ENCODE data around the gene SPOCK3.
"Not testable (repeated sequence)": the region's sequence is repeated elsewhere in the genome, so short reads cannot be mapped to it uniquely, and the experiment has no call there.

SPOCK3 gene

DNA sequence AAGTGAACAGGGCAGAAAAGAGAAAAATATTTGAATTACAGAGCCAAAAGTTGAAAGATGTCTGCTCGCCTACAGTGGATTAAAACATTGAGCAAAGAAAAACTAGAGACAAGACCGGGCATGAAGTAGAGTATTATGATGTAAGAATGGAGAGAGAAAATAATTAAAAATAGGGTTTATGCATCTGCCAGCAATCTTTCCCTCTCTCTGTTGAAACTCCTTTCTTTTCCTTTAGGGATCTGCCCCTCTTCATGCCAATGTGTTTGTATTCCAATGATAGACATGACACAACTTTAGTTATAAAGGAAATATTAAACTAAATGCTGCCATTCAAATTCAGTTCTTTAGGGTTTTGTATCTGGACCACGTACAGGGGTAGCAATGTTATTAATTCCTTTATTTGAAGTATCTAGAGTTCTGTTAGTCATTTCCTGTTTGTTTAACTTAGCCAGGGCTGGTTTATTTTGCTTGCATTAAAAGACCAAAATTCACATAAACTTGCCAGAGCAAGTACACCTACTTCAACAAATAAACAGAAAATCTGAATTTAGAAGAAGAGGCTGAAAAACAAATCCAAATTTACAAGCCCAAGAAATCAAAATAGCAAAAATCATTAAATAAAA, 202.6 kb downstream of the SPOCK3 start:
- no peak for DNase-seq

DNA sequence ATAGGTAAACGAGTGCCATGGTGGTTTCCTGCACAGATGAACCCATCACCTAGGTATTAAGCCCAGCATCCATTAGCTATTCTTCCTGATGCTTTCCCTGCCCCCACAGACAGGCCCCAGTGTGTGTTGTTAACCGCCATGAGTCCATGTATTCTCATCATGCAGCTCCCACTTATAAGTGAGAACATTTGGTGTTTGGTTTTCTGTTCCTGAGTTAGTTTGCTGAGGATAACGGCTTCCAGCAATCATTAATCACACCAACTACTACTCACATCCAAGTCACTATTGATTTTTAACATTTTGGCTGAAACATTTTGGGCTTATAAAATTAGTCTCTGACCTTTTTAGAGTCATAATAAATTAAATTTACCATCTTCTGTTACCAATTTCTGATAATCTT, 205.3 kb downstream of the SPOCK3 start:
- peak; percentile 35 to 79 for DNase-seq

DNA sequence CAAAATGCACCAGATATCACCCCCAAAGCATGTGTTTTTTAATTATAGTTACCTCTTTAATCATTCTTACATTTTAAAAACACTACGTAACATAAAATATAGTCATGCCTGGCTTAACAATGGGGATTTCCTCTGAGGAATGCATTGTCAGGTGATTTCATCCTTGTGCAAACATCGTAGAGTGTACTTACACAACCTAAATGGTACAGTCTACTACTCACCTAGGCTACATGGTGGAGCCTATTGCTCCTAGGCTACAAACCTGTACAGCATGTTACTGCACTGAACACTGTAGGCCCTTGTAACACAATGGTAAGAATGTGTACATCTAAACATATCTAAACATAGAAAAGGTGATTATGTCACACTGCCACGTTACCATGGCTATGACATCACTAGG, 208.6 kb downstream of the SPOCK3 start:
- DNase-seq: peak in 1 of 2 experiments; percentile 5

DNA sequence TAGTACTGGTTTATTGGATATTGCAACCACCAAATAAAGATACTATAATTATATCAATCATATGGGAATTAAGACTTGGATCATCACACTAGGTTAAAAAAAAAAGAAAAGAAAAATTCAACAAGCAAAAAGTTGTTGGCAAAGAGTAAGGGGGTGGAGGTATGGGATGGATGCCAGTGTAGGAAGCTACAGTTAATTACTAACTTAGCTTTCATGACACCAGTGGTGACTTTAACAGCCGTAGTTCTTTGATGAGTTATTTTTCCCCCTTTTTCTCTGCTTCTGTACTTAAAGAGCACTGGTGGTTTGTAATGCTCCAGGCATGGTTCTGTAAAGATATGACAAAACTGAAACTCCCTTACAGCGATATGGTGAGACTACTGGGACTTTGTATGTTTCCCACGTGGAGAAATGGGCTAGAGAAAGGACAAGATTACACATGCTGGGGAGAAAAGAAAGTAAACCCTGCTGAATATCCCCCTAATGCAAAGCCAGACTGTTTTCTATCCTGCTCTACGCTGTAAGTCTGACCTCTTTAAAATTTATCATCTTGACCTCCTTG, 210.8 kb downstream of the SPOCK3 start:
- DNase-seq: no peak

DNA sequence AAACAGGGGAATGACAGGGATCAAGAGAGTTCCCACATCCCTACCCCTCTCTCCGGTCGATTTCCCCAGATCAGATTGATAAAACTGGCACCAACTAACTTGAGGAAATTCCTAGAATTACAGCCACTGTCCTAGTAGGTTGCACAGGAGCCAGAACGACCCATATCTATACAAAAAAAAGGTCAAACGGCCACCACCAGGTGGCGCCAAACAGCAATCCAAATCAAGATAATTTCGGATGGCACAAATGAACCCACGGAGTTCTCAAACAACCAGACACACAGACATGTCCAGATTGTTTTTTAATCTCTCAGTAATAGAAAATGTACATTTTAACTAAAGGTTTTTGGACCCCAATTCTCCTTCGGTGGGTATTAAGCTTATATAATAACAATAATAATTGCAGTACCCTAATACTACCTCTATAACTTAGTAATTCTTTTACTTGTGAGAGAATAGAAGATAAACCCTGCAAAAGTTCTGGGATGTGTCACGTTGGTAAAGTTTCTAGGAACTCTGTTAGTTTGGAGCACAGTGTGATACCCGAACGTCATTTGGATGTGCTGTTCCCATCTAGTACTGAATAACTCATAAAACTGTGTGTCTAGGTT, 212.6 kb downstream of the SPOCK3 start:
- DNase-seq: peak; percentile 30 to 41

DNA sequence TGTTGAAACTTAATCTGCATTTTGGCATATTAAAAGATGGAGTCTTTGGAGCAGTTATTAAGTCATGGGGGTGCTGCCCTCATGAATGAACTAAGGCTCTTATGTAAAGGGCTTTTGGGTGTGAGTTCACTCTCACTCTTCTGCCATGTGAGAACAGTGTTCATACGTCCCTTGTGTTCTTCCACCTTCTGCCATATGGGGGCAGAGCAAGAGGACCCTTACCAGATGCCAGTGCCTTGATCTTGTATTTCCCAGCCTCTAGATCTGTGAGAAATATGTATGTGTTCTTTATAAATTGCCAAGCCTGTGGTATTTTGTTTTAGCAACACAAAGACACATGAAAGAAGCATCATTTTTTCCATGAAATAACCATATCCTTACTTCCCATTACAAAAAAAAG, 213.9 kb downstream of the SPOCK3 start:
- peak in 1 of 2 experiments; percentile 19 for DNase-seq

DNA sequence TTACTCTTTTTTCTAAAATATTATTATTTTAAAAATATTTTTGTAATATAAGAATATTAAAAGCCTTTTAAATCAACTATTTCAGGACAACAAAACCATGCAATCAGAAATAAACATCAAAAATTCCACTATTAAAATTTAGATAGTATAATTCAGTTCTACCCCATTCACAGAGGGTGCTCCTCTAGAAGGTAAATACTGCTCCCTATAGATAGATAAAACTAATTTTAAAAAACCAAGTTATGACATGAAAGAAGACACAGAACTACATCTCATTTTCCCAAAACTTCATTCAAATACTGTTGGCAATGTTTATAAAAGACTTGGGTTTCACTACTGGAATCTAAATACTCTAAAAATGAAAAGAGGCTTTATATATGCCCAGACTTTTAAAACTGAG, 219.3 kb downstream of the SPOCK3 start:
- no peak for DNase-seq

DNA sequence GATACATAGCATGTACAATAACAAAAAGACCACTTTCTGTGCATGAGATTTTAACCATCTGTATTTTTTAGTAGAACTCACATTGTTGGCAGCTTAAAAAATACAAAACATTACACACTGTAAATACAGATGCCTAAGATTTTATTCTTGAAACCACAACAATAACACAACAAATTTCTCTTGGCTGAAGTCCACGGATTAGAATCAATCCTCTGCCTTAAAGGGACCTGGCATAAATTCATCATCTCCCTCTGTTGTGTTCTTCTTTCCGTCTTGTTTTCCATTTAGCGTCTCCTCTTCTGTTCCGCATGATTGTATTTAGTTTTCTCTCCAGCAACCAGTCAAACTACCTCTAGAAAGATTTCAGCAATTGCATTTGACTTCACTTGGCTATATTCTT, 231.0 kb downstream of the SPOCK3 start:
- DNase-seq: no peak

DNA sequence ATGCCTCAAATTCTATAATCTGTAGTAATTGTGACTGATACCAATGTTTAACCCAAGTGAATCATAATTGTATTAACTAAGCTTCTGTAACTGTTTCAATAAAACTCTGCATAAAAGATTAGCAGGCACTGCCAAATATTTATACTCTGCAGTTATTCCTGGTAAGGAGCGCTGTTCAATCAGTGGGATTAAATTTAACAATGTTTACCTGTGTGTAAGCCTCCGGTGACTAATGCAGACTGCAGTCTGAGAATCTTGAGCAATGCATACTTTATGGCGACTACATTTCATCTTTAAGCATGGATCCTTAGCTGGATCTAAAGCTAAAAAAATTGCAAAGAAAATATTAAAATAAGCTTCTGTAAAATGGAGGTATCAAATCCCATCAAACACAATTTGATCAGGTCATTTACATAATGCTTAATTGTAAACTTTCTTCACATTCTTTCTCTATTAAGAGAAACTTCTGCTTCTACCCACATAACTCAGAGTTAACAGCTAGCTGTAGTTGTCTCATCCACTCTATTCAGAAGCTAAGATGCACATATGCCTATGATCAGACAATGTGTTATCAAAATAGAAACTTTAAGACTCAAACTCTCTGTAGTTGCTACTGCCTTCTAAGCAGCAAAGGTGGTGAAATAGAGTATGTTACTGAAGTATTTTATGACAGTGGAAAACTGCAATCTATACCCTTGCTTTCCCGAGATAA, 234.0 kb downstream of the SPOCK3 start:
- DNase-seq: no peak

DNA sequence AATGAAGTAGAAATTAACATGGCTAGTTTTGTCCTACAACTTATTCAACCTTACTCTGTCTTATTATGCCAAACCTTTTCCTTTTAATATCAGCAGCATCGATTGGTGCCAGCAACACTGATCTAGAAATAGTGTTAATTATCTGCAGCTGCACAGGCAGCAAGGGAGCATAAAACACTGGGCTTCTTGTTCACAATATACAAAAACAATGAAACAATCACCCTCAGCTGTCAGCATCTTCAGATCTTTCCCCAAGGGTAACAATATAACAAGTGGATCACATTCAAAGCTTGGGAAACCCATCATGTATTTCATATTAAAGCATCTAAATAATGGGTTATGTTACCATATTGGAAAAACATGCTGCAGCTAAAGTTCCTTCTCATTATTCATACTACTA, 238.1 kb downstream of the SPOCK3 start:
- no peak for DNase-seq

DNA sequence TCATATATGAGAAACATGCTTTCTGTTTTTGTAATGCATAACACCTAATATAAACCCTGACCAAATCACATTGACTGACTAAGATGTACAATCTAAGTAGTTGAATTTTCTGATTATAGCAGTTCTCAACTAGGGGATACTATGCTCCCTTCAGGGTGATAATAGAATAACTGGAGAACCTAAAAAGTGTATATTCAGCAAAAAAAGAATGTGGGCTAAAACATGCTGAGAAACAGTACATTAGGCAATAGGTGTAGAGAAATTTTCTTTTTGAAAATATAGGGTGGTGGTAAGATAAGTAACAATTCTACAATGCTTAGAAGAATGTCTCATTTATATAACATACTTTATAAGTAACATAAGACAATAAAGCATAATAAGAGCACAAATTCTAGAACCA, 239.6 kb downstream of the SPOCK3 start:
- no peak for DNase-seq

DNA sequence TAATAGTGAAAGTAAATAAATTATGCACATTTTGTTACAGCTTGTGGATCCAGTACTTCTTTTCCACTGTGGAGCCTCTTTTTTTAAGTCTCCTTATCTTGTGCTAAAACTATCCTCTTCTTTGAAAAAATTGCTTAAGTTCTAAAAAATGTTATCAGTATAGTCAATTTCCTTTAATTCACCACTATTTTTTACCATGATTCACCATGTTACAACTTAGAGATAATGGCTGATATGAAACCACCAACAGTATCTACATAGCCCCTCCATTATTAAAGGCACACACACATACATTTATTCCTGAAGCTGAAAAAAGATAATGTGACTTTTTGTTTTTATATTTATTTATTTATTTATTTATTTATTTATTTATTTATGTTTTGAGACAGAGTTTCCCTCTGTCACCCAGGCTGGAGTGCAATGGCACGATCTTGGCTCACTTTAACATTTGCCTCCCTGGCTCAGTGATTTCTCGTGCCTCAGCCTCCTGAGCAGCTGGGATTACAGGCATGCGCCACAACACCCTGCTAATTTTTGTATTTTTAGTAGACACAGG, 243.2 kb downstream of the SPOCK3 start:
- no peak for DNase-seq

DNA sequence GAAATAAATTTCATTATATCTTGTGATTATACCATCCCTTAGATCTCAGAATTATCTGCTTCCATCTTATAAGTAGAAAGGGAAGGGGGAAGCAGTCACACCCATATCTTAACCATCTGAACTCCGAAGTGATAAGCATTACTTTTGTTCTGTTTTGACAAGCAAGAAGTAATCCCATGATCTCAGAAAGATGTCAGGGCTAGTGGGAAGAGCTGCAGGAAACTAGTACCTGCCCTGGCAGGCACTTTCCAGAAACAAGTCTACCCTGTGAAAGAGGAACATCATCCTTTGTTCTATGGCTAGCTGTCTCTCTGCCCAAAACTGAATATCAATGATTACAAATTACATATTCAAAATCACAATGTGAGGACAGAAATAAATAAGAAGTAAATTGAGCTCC, 244.4 kb downstream of the SPOCK3 start:
- no peak for DNase-seq

DNA sequence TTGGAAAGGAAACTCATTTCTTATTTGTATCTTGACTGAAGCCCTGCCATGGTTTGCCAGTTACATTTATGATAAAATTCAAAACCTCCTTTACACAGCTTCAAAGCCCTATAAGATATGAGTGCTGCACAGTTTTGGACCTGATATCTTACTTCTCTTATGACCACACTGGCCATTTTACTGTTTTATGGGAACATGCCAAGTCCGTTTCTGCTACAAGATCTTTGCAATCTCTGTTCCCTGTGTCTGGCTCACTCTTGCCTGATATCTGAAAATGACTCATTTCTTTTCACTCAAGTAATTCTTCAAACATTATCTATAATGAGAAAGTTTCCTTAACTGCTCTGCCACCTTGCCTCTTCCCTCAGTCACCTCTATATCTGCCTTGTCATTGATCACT, 247.3 kb downstream of the SPOCK3 start:
- no peak for DNase-seq

DNA sequence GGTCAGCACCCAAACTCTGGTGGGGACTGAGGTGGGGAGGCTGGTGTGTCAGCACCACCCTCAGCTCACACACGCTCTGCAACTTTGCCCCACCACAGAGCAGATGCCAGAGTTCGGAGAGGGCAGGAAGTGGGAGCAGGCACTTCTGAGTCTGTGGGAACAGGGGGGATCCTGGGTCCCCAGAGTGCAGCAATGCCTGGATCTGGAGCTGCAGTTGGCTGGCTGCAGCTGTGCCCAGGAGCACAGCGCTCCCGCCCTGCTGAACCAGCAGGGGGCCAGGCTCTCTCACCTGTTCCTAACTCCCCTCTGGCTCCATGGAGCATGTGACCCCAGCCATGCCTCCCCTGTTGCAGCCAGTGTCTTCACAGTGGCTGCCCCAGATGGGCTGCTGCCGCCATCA, 252.4 kb downstream of the SPOCK3 start:
- no peak for DNase-seq

DNA sequence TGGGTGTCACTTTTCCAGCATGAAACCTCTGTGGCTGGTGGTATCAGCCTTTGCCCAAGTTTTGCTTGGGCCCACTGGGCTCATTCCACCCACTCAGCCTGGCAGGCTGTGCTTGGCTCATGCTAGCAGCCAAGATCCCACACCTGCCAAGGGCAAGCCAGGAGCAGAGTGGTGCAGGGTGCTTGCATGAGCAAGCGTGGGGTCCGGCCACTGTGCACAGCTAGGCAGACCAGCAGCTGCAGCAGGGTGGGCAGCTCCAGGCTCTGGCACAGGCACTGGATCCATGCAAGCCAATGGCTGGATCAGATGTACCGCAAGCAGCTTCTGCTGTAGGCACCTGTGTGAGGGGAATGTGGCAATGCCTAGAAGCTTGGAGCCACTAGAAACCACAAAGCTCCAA, 253.9 kb downstream of the SPOCK3 start:
- no peak for DNase-seq

DNA sequence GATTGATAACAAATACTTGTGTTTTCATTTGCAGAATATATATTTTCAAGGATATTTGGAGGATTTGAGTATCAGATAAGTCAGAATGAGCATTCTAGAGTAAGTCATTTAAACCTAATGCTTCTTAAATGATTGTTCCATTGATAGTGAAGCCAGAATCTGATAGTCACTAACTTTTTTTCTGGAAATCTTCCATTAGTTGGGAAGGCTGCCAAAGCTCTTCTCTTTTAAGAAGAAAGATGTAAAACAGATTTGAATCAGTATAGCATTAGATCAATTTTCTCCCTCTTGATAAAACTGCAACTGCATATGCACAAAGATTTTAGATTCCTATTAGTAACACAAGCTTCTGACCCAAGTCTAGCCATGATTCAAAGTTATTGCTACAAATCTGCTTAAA, 256.7 kb downstream of the SPOCK3 start:
- DNase-seq: no peak

DNA sequence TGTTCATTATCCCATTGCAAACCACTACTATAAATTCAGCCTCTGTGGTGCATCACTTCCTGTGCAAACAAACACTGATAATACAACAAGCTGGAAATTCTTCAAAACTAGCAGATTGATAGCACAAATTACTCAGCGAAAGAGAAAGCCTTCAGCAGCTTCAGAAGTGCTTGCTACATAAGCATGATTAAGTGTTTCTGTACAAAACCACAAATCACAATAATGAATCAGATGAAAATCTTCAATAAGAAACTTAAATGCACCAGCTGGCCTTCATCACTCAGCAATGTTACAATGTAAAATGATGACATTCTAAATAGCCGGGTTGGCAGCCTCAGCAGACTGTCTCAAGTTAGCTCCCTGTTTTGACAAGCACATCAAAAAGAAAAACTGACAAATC, 262.2 kb downstream of the SPOCK3 start:
- DNase-seq: peak in 1 of 2 experiments; percentile 8

DNA sequence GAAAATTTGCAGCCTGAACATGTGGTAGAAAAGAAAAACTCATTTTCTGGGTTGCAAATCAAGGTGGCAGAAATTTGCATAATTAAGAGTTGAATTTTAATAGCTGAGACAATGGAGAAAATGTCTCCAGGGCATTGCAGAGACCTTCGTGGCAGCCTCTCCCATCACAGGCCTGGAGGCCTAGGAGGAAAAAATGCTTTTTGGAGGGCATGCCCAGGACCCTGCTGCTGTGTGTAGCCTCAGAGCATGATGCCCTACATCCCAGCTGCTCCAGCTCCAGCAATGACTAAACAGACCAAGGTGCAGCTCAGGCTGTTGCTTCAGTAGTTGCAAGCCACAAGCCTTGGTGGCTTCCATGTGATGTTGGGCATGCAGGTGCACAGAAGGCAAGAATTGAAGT, 266.1 kb downstream of the SPOCK3 start:
- not testable (repeated sequence) for DNase-seq

DNA sequence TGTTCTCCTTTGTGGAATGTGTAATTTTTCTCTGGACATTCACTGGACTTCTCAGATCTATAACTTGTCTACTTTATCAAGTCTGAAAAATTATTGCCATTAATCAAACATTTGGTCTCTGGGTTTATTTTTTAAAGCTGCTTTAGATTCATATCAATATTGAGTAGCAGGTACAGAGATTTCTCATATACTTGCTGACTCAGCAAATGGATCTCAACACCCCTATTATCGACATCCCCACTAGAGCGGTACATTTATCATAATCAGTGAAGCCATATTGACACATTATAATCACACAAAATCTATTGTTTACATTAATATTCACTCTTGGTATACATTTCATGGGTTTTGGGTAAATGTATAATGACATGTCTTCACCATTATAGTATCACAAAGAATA, 268.7 kb downstream of the SPOCK3 start:
- DNase-seq: no peak

DNA sequence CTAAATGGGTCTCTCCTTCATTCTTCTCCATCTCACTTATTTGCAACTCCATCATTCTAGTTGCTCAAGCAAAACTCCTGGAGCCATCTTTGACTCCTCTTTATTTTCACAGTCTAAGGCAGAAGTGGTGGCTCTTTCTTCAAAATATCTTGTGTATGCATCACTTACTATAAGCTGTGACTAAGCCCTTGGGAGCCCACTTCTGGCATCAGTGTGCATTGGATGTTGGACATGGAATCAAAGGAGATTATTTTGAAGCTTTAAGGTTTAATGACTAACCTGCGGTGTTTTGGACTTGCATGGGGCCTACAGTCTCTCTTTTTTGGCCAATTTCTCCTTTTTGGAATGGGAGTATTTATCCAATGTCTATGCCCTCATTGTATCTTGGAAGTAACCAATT, 276.8 kb downstream of the SPOCK3 start:
- DNase-seq: no peak

DNA sequence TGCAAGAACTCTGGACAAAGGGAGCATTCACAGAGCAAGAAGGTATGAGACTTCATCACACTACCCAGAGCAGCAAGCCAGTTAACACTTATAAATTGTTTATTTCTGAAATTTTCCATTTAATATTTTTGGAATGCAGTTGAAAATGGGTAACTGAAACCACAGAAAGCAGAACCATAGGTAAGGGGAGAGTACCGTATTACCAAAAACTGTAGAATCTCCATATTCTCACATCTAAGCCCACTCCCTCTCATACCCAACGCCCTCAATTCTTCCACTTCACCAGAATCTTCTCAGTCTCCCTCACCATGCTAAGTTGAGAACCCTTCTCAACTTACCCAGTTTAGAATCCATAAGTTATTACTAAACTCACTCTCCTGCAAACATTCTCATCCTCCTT, 277.8 kb downstream of the SPOCK3 start:
- DNase-seq: no peak

DNA sequence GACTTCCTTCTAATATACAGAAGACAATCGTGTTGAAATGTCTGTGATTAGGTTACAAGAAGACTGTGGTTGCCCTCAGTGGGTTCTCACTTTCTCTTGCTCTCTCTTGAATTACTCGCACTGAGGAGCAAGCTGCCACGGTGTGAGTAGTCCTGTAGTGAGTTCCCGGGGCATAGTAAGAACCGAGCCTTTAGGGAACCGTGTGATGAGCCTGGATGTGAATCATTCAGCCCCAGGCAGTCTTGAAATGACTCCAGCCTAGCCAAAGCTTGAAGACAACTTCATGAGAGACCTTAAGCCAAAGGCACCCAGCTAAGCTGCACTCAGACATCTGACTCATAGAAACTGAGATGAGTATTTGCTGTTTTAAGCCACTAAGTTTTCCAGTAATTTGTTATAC, 292.7 kb downstream of the SPOCK3 start:
- DNase-seq: no peak

DNA sequence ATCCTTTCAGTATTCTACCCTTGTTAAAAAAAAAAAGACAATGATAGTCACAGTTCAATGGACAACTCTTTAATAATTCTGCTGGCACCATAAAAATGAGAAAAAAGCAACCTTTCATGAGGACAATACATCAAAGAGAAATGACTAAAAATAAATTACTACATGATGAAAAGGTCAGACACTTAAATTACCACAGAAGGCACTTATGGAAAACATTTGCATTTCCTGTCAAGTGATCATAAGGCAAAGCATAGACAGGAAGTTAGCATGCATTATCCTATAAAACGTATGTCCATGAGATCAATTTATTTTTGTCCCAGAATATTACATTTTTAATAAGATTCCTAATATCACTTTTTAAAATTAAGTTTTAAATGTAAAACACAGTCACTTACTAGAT, 303.8 kb downstream of the SPOCK3 start:
- DNase-seq: no peak
